ENCODE results near the gene HAUS3. TPM values are rescaled to one million over a fixed set of nuclear protein-coding genes. Genes with fewer than 3 reads are reported as not detected.

HAUS3 gene
- total and polyA plus RNA-seq, 2 donors, result 8.1 to 26.6 TPM

DNA sequence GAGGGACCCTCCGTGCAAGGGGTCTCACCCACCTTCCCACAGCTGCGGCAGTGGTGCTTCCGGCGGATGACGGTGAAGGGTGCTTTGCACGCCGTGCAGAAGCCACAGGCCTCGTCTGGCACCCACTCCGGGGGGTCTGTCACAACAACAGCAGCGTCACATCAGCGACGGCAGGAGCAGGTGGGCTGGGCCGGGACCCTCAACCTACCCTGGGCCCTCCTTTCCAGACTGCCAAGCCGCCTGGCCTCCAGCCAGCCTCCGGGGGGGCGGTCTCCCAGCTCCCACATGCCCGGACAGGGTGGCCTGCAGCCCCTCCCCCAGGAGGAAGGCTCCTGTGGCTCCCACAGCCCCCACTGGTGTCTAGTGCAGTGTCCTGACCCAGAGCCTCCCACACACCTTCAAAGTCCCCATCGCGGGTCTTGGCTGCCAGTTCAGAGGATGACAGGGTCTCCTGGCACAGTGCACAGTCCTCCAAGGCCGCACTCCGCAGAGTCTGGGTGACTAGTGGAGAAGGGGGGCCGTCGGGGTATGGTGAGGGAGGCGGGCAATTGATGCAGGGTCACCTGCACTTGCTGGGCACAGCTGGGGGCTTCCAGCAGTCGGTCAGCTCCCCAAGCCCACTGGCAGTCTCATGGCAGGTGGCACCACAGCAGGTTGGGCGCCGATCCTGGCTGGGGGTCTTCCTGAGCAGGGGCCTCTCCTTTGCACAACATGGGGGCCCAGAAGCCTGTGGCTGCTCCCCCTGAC is 29.5 kb upstream of the HAUS3 start:
- no peaks in the 10 kb centered on the region for H3K4me1 ChIP-seq (ENCODE audit: insufficient read depth)
- no peak for DNase-seq (ENCODE audit: extremely low spot score)
- WGBS, result 85% methylated on average over 27 of the region's 27 CpGs
- no peak overlapping the region for H3K27ac ChIP-seq (ENCODE audit: low read depth)
- no peak overlapping the region for H3K4me3 ChIP-seq (ENCODE audit: low read depth, low read length)
- no peaks in the 10 kb centered on the region for H3K36me3 ChIP-seq (ENCODE audit: insufficient read depth)

DNA sequence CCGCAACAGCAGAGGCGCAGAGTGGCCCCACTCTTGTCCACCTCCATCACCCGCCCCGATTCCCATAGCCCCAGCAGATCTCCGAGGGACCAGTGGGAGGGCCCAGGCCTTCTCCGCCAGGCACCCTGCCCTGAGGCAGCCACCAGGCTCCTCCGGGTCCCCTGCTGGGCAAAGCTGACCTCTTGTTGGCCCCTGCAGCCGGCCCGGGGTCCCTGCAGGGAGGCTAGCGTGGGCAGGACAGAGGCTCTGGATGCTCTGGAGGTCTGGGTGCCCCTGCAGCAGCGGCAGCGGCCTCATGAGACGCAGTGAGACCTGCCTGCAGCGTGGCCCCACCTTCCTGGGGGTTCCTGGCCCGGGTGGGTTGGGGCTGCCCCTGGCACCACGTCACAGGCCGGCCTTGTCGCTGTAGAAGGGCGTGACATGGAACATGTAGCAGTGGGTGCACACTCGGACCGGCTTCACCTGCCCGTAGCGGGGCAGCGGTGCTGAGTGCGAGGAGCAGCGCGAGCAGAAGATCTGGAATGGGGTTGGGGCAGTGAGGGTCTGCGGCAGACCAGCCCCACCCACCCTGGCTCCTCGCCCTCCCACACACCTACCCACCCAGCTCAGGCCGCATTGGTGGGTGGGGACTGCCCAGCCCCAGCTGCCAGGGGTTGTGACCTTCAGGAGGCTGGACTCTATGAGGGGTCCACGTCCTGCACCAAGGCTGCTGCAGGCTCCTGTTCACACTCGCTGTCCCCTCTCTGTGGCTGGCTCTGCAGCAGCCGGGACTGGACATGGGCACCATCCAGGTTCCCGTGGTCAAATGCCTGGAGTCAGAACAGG is 28.6 kb upstream of the HAUS3 start:
- Histone ChIP-seq H3K27ac (ENCODE audit: low read depth) (no peak overlapping the region), H3K4me1 (ENCODE audit: insufficient read depth) (no peaks in the 10 kb centered on the region), H3K36me3 (ENCODE audit: insufficient read depth) (no peaks in the 10 kb centered on the region), H3K4me3 (ENCODE audit: low read depth, low read length) (no peak overlapping the region)
- WGBS, result 90% methylated on average over 34 of the region's 34 CpGs
- DNase-seq (ENCODE audit: extremely low spot score), result no peak

DNA sequence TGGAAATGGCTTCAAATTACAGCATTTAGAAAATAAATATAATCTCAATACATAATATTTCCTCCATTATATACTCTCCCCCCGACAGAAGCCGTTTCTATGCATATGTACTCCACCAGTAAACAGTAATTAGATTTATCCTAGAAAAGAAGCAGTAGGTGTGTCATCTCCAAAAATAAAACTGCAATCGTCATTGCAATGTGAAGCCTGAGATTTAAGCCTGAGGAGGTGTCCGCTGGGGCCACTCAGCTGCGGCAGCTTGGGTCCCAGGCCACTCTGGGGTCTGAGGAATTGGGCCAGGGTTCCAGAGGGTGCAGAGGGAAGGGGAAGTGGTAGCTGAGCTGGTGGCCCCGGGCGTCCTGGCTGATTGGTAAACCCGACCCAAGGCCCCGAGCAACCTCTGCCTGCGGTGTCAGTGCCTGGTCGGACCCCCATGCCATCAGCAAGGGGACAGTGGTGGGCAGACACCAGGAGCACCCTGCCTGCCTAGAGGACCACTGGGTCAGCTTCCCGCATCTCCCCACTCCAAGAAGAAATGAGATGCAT is 27.8 kb upstream of the HAUS3 start:
- Histone ChIP-seq H3K4me1 (ENCODE audit: insufficient read depth) (no peaks in the 10 kb centered on the region), H3K36me3 (ENCODE audit: insufficient read depth) (no peaks in the 10 kb centered on the region), H3K27ac (ENCODE audit: low read depth) (no peak overlapping the region), H3K4me3 (ENCODE audit: low read depth, low read length) (no peak overlapping the region)
- 85% methylated on average over 12 of the region's 12 CpGs for WGBS
- DNase-seq (ENCODE audit: extremely low spot score), result no peak

DNA sequence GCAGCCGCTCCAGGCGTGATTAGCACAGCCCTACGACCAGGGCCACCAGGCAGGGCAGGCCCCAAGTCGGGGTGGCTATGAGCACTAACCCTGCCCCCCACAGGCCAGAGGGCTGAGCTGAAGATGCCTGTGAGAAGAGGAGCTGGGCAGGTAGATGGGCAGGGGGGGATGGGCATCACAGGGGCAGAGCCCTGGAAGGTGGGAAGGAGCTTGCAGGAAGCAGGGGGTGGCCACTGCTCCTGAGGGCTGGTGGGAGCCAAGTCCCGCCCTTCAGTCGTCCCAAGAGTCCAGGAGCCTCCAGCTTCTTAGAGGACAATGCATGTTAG is 27.2 kb upstream of the HAUS3 start:
- Histone ChIP-seq H3K4me1 (ENCODE audit: insufficient read depth) (no peaks in the 10 kb centered on the region), H3K27ac (ENCODE audit: low read depth) (no peak overlapping the region), H3K4me3 (ENCODE audit: low read depth, low read length) (no peak overlapping the region), H3K36me3 (ENCODE audit: insufficient read depth) (no peaks in the 10 kb centered on the region)
- WGBS, result 76% methylated on average over 6 of the region's 6 CpGs
- no peak for DNase-seq (ENCODE audit: extremely low spot score)

DNA sequence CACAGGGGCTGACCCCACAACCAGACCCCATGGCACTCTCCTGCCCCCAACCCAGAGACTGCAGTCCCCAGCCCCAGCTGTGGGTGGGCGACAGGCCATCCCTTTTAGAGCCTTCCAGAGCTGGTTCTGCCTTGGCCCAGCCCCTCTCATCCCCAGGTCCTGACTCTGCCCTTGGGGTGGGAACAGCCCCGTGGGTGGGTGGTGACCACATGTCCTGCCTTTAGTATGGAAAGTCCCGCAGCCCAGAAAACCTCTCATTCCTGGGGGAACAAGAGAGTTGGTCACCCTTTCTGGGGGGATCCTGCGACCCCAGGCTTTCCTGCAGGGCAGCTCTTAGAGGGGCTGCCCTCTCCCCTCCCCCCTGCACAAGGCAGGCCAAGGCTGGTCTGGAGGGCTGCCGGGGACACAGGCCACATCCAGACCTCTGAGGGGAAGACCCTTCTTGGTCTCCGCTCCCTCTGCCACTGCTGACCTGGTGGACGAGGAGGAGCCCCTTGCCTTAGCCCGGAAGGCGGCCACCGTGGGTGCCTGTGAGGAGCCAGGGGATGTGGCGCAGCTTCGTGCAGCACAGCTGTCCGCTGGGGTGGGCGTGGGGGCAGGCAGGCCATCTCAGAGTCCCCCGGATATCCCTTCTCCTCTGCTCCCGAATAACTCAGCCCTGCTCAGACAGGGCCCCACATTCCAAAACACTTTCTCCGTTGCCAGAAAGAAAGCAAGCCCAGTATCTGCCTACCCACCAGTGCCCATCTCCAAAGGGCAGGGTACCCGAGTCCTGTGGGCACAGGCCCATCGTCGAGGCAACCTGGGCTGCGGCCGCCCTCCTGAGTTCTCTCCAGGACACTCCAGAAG is 26.7 kb upstream of the HAUS3 start:
- WGBS, result 80% methylated on average over 22 of the region's 22 CpGs
- DNase-seq (ENCODE audit: extremely low spot score), result no peak
- Histone ChIP-seq H3K36me3 (ENCODE audit: insufficient read depth) (no peaks in the 10 kb centered on the region), H3K27ac (ENCODE audit: low read depth) (no peak overlapping the region), H3K4me1 (ENCODE audit: insufficient read depth) (no peaks in the 10 kb centered on the region), H3K4me3 (ENCODE audit: low read depth, low read length) (no peak overlapping the region)

DNA sequence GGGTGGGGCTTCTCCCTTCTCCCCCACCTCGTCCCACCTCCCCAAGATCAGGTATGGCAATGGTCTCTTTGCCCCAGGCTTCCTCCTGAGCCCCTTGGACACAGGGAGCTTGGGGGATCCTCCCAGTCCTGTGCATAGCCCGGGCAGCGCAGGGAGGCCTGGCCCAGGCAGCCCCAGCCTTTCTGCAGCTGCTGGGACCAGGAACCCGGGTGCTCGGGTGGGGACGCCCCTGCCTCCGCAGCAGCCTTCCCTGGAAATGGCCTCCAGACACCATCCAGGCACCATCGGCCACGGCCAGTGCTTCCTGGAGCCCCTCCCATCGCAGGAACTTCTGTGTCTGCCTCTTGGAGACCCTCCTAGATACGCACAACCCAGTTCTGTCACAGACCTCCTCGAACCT is 25.9 kb upstream of the HAUS3 start:
- Histone ChIP-seq H3K27ac (ENCODE audit: low read depth) (no peak overlapping the region), H3K4me1 (ENCODE audit: insufficient read depth) (no peaks in the 10 kb centered on the region), H3K4me3 (ENCODE audit: low read depth, low read length) (no peak overlapping the region), H3K36me3 (ENCODE audit: insufficient read depth) (no peaks in the 10 kb centered on the region)
- 85% methylated on average over 12 of the region's 12 CpGs for WGBS
- DNase-seq (ENCODE audit: extremely low spot score), result no peak

DNA sequence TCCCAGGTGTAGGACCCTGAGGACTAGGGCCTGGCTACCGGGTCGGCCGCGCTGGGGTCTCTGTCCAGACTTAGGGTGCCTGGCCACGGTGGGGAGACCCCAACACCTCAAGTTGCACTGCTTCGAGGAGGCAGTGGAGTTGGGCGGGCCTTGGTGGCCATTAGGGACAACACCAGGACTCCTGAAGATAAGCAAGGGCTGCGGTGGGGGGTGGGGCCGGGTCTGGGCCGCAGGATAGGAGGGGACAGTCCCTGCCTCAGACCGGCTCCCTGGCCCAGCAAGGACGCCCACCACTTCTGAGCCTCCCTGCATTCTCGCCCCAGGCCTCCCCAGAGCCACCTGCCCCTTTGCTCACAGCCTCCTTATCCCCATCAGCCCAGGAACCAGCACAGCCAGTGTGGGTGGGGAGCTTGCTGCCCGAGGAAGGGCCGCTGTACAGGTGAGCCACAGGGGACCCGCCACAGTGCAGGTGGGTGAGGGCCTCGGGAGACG is 25.4 kb upstream of the HAUS3 start:
- no peaks in the 10 kb centered on the region for H3K36me3 ChIP-seq (ENCODE audit: insufficient read depth)
- DNase-seq (ENCODE audit: extremely low spot score), result no peak
- H3K4me3 ChIP-seq (ENCODE audit: low read depth, low read length), result no peak overlapping the region
- 84% methylated on average over 18 of the region's 18 CpGs for WGBS
- no peak overlapping the region for H3K27ac ChIP-seq (ENCODE audit: low read depth)
- H3K4me1 ChIP-seq (ENCODE audit: insufficient read depth), result no peaks in the 10 kb centered on the region

DNA sequence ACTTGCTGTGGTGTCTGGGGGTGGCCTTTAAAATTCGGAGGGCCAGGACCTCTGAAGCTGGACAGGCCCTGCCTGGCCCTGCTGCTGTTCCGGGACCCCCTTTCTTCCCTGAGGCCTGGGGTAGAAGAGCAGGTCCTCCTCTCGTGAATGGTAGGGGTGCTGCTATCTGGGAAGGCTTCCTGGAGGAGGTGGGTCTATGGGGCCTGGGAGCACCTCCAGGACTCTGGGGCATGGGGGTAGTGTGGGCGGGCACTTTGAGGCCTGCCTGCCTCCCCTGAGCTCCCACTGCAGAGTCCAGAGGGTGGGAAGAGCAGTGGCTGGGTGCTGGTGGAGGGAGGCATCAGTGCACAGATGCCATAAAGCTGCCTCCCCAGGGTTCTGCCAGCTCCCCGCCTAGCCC is 24.9 kb upstream of the HAUS3 start:
- Histone ChIP-seq H3K4me3 (ENCODE audit: low read depth, low read length) (no peak overlapping the region), H3K36me3 (ENCODE audit: insufficient read depth) (no peaks in the 10 kb centered on the region), H3K27ac (ENCODE audit: low read depth) (no peak overlapping the region), H3K4me1 (ENCODE audit: insufficient read depth) (no peaks in the 10 kb centered on the region)
- 73% methylated on average over 5 of the region's 5 CpGs for WGBS
- no peak for DNase-seq (ENCODE audit: extremely low spot score)

DNA sequence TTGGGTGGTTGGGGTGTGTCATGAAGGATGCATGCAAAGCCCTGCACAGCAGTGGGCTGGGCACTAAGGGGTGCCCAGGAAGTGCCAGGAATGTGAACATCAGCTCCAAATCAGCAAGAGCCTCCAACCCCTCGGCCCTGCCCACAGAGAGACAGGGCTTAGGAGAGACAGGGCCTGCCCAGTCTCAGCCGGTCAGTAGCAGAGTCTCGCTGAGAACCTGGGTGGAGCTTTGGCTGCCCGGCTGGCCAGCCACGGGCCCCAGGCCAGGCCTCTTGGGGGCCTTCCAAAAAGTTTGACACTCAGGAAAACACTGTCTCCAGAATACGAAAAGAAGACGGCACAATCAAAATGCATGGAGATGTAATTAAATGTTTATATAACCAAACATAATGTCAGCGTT is 24.3 kb upstream of the HAUS3 start:
- H3K27ac ChIP-seq (ENCODE audit: low read depth), result no peak overlapping the region
- H3K36me3 ChIP-seq (ENCODE audit: insufficient read depth), result no peaks in the 10 kb centered on the region
- no peak for DNase-seq (ENCODE audit: extremely low spot score)
- WGBS, result 12% methylated on average over 8 of the region's 8 CpGs
- no peaks in the 10 kb centered on the region for H3K4me1 ChIP-seq (ENCODE audit: insufficient read depth)
- H3K4me3 ChIP-seq (ENCODE audit: low read depth, low read length), result no peak overlapping the region

DNA sequence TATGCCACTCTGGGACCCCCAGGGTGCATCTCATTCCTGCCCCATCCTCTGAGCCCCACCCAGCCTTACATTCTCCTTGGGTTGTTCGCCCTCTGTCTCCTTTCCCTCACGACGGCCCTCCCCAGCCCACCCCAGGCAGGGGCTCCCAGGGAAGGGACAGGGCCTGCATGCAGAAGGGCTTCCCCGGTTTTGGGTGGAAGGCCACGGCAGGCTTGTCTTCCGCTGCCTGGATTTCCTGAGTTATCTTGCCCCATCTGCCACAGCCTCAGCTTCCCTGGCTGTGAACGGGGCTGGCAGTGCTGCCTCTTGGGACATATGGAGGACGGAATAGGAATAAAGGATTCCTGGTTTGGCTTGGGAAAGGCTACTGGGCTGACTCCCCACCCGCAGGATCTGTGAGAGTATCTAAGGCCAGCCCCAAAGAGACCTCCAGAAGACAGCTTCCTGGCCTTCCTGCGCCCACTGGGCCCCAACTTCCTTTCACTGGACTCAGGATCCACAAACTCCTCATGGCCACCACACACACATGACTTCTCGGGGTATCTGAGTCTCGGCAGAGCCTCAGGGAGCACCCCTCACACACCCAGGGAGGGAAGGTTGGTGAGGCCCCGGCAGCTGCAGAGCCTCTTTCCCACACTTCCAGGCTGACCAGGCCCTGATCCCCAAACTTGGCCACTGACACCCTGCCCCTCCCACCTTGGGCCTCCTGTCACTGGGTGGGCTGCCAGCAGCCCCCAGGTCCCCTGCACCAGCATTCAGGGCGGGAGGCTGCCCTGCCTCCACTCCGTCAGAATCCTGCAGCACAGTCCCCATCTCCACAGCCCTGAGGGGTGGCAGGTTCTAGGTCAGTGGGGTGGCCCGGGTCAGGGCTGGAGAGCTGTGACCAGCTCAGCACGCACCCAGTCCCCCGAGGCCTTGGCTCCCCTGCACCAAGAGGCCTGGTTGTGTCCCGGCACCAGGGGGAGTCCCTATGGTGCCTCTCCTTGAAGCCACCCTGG is 23.5 kb upstream of the HAUS3 start:
- DNase-seq (ENCODE audit: extremely low spot score), result no peak
- H3K4me3 ChIP-seq (ENCODE audit: low read depth, low read length), result no peak overlapping the region
- H3K4me1 ChIP-seq (ENCODE audit: insufficient read depth), result no peaks in the 10 kb centered on the region
- WGBS, result 72% methylated on average over 19 of the region's 19 CpGs
- no peak overlapping the region for H3K27ac ChIP-seq (ENCODE audit: low read depth)
- H3K36me3 ChIP-seq (ENCODE audit: insufficient read depth), result no peaks in the 10 kb centered on the region

DNA sequence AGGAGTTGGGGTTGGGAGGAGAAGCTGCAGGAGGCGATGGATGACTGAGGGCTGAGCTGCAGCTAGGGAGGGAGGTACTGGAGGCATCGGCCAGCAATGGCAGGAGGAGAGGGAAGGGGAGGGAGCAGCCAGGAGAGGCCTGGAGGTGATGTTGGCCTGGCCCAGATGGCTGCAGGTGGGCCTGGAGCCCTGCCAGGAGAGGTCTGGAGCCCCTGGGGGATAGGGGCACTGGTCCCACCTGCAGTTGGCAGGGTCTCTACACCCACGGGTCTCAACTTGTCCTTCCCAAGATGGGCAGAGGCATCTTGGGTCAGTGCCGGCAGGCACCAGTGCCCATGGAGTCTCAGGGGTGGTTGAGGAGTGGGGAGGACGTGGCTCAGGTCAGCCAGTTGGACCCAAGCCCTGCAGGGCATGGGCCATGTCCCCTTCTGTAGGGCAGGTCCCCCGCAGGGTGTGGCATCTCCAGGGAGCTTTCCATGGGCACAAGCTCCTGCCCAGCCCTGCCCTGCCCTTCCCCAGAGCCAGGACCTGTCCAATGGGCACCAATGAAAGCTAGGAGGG is 22.6 kb upstream of the HAUS3 start:
- no peak for DNase-seq (ENCODE audit: extremely low spot score)
- no peak overlapping the region for H3K27ac ChIP-seq (ENCODE audit: low read depth)
- H3K4me1 ChIP-seq (ENCODE audit: insufficient read depth), result no peaks in the 10 kb centered on the region
- H3K4me3 ChIP-seq (ENCODE audit: low read depth, low read length), result no peak overlapping the region
- WGBS, result 85% methylated on average over 6 of the region's 6 CpGs
- H3K36me3 ChIP-seq (ENCODE audit: insufficient read depth), result no peaks in the 10 kb centered on the region

DNA sequence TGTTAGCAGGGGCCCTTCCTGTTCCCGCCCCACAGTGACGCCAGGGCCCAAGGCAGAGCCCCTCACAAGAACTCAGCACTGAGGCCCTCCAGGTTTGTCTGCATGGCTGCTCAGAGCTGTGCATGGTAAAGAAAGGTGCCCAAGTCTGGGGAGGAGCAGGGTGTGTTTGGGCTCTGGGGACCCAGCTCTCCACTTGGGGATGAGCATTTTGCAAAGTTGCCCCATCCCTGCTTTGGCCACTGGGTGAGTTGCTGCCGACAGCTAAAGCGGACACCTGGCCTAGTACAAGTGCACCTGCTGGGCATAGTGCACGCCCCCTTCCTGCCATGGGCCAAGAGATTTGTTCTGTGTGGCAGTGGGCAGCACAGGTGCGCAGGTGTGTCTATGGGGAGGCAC is 22.0 kb upstream of the HAUS3 start:
- Histone ChIP-seq H3K36me3 (ENCODE audit: insufficient read depth) (no peaks in the 10 kb centered on the region), H3K4me1 (ENCODE audit: insufficient read depth) (no peaks in the 10 kb centered on the region), H3K4me3 (ENCODE audit: low read depth, low read length) (no peak overlapping the region), H3K27ac (ENCODE audit: low read depth) (no peak overlapping the region)
- WGBS, result 86% methylated on average over 6 of the region's 6 CpGs
- no peak for DNase-seq (ENCODE audit: extremely low spot score)

Data from urinary bladder (tissue), 4 donors.